ENCODE data around the gene RAB31.

Gene RAB31

GRCh38 chr18:9714266-9715087 lies 6.4 kb downstream of the RAB31 start:
- DNase-seq, result no peak

GRCh38 chr18:9715088-9715343 lies 6.9 kb downstream of the RAB31 start:
- DNase-seq, result no peak

- DNase-seq, result no peak
These were observed 8.1 kb downstream of the RAB31 start for GRCh38 chr18:9715978-9716774.

- no peak for DNase-seq
These were observed 8.9 kb downstream of the RAB31 start for GRCh38 chr18:9716780-9717563.

- DNase-seq, result peak; percentile 71
These were observed 11.4 kb downstream of the RAB31 start for GRCh38 chr18:9719421-9719981.

- DNase-seq, result no peak
These were observed 12.2 kb downstream of the RAB31 start for GRCh38 chr18:9720327-9720726.

GRCh38 chr18:9721893-9722550 lies 13.9 kb downstream of the RAB31 start:
- DNase-seq, result no peak

GRCh38 chr18:9722691-9723090 lies 14.6 kb downstream of the RAB31 start:
- peak; percentile 13 for DNase-seq

GRCh38 chr18:9724797-9725585 lies 16.9 kb downstream of the RAB31 start:
- DNase-seq, result no peak

GRCh38 chr18:9726175-9726574 lies 18.1 kb downstream of the RAB31 start:
- DNase-seq, result no peak

GRCh38 chr18:9726936-9727335 lies 18.8 kb downstream of the RAB31 start:
- no peak for DNase-seq

- no peak for DNase-seq
These were observed 22.7 kb downstream of the RAB31 start for GRCh38 chr18:9730786-9731185.

- no peak for DNase-seq
These were observed 23.3 kb downstream of the RAB31 start for GRCh38 chr18:9731380-9731779.

GRCh38 chr18:9732031-9732430 lies 23.9 kb downstream of the RAB31 start:
- no peak for DNase-seq

GRCh38 chr18:9734189-9734588 lies 26.1 kb downstream of the RAB31 start:
- no peak for DNase-seq

- no peak for DNase-seq
These were observed 27.1 kb downstream of the RAB31 start for GRCh38 chr18:9735238-9735637.

- DNase-seq, result no peak
These were observed 27.8 kb downstream of the RAB31 start for GRCh38 chr18:9735879-9736278.

- DNase-seq, result no peak
These were observed 28.3 kb downstream of the RAB31 start for GRCh38 chr18:9736286-9736835.

GRCh38 chr18:9737006-9737405 lies 28.9 kb downstream of the RAB31 start:
- DNase-seq, result no peak

GRCh38 chr18:9737472-9738121 lies 29.5 kb downstream of the RAB31 start:
- DNase-seq, result peak; percentile 91

All from NCI-H345 (cell line).